Uterus (tissue), 4 donors: ENCODE results near the gene CATSPER3. TPM values are rescaled to one million over a fixed set of nuclear protein-coding genes. Genes with fewer than 3 reads are reported as not detected.

ENCODE experiments used
- DNase-seq, 2 donors: peaks; one replicate each; pipeline ENCODE4 v3.0.0-alpha.2; 2019 to 2020
- H3K27ac ChIP-seq, 2 donors: fragments of 200-600 bp; sonication (generic); 1 replicate in 1 of 2; 2 replicates in 1 of 2; pipeline ENCODE4 v1.5.1; 2016 to 2018
- H3K27me3 ChIP-seq, 2 donors: fragments of 200-600 bp; sonication (generic); one replicate each; pipeline ENCODE4 v1.5.1; 2018 to 2019; ENCODE audit warnings: control low read depth in 1 of 2
- H3K36me3 ChIP-seq, 2 donors: fragments of 200-600 bp; sonication (generic); one replicate each; pipeline ENCODE4 v1.5.1; 2019; ENCODE audit warnings: control low read depth in 1 of 2
- H3K4me1 ChIP-seq, 2 donors: fragments of 200-600 bp; sonication (generic); one replicate each; pipeline ENCODE4 v1.5.1; 2018 to 2019; ENCODE audit warnings: control low read depth in 1 of 2
- H3K4me3 ChIP-seq, 2 donors: fragments of 200-600 bp; sonication (generic); 1 replicate in 1 of 2; 2 replicates in 1 of 2; pipeline ENCODE4 v1.5.1; 2018 to 2019; ENCODE audit warnings: mild to moderate bottlenecking in 1 of 2
- H3K9me3 ChIP-seq, 2 donors: fragments of 200-600 bp; sonication (generic); one replicate each; pipeline ENCODE4 v1.5.1; 2019; ENCODE audit warnings: control low read depth in 1 of 2
- CTCF ChIP-seq, 4 experiments: fragments of 200-600 bp in 2 of 4; fragments of 450-650 bp in 2 of 4; sonication (generic) in 2 of 4; IDR thresholded peaks; one replicate each; pipeline ENCODE4 v1.5.1; 2016 to 2019; ENCODE audit warnings: antibody characterized with exemption in 4 of 4, mild to moderate bottlenecking in 2 of 4, moderate library complexity in 1 of 4
- POLR2A ChIP-seq, 2 donors: fragments of 450-650 bp; IDR thresholded peaks; one replicate each; pipeline ENCODE4 v1.6.1; 2016; ENCODE audit warnings: antibody characterized with exemption in 2 of 2, mild to moderate bottlenecking in 1 of 2, moderate library complexity in 1 of 2
- intact Hi-C: fragments of 100-400 bp; cut with DNase I; formaldehyde crosslinking; loops from one replicate; pipeline ENCODE4 v1.15.1; 2023; ENCODE audit warnings: low total_unique reads
- total RNA-seq, 4 donors: library from RNA; depleted of rRNA in 3 of 4; stranded (reverse); fragments of >200 nt in 3 of 4; gene quantifications; one replicate each; pipeline versions ENCODE4 v1.1.0 to v1.2.4, GENCODE V29; 2014 to 2023
- donor health status: DM: yes; HTN: yes; CAD: no.

Gene CATSPER3
- total RNA-seq, 4 donors from 2014 or later = 0.48 to 2.7 TPM; not detected in 2

- peaks cover 0 to 18% of the 10 kb centered on the region in 2 donors for H3K27me3 ChIP-seq
- H3K27ac ChIP-seq = no peak overlapping the region
- H3K4me3 ChIP-seq = no peak overlapping the region
- no peak for TF ChIP-seq POLR2A (IDR thresholded peaks at IDR 0.05)
- no peak for TF ChIP-seq CTCF (IDR thresholded peaks at IDR 0.05)
- DNase-seq = no peak
- no peaks in the 10 kb centered on the region for H3K36me3 ChIP-seq
- no peaks in the 10 kb centered on the region for H3K4me1 ChIP-seq
- intact Hi-C loops = no loop called here
- no peaks in the 10 kb centered on the region for H3K9me3 ChIP-seq
Observed at GRCh38 chr5:135051399-135051798, 83.7 kb downstream of the CATSPER3 start.

GRCh38 chr5:135051872-135052271 lies 84.2 kb downstream of the CATSPER3 start:
- intact Hi-C loops = no loop called here
- H3K27me3 ChIP-seq = peaks cover 0 to 18% of the 10 kb centered on the region in 2 donors
- TF ChIP-seq POLR2A (IDR thresholded peaks at IDR 0.05) (no peak), CTCF (IDR thresholded peaks at IDR 0.05) (no peak)
- H3K36me3 ChIP-seq = no peaks in the 10 kb centered on the region
- H3K4me3 ChIP-seq = no peak overlapping the region
- no peak overlapping the region for H3K27ac ChIP-seq
- H3K9me3 ChIP-seq = no peaks in the 10 kb centered on the region
- no peaks in the 10 kb centered on the region for H3K4me1 ChIP-seq
- no peak for DNase-seq

GRCh38 chr5:135052511-135053145 lies 84.9 kb downstream of the CATSPER3 start:
- H3K27ac ChIP-seq = no peak overlapping the region
- H3K27me3 ChIP-seq = peaks cover 0 to 18% of the 10 kb centered on the region in 2 donors
- TF ChIP-seq CTCF (IDR thresholded peaks at IDR 0.05) (no peak), POLR2A (IDR thresholded peaks at IDR 0.05) (no peak)
- H3K4me1 ChIP-seq = no peaks in the 10 kb centered on the region
- no peak for DNase-seq
- H3K9me3 ChIP-seq = no peaks in the 10 kb centered on the region
- no peaks in the 10 kb centered on the region for H3K36me3 ChIP-seq
- no peak overlapping the region for H3K4me3 ChIP-seq
- intact Hi-C loops = no loop called here

GRCh38 chr5:135053278-135053677 lies 85.6 kb downstream of the CATSPER3 start:
- no peaks in the 10 kb centered on the region for H3K36me3 ChIP-seq
- no peak overlapping the region for H3K4me3 ChIP-seq
- H3K9me3 ChIP-seq = no peaks in the 10 kb centered on the region
- no peaks in the 10 kb centered on the region for H3K4me1 ChIP-seq
- no peak overlapping the region for H3K27ac ChIP-seq
- peaks cover 0 to 18% of the 10 kb centered on the region in 2 donors for H3K27me3 ChIP-seq
- intact Hi-C loops = no loop called here
- TF ChIP-seq POLR2A (IDR thresholded peaks at IDR 0.05) (no peak), CTCF (IDR thresholded peaks at IDR 0.05) (no peak)
- DNase-seq = no peak

- Histone ChIP-seq H3K9me3 (no peaks in the 10 kb centered on the region), H3K4me1 (no peaks in the 10 kb centered on the region), H3K27ac (no peak overlapping the region), H3K27me3 (peaks cover 0 to 16% of the 10 kb centered on the region in 2 donors), H3K4me3 (no peak overlapping the region), H3K36me3 (no peaks in the 10 kb centered on the region)
- intact Hi-C loops = no loop called here
- no peak for DNase-seq
- TF ChIP-seq POLR2A (IDR thresholded peaks at IDR 0.05) (no peak), CTCF (IDR thresholded peaks at IDR 0.05) (no peak)
Observed at GRCh38 chr5:135053989-135054388, 86.3 kb downstream of the CATSPER3 start.
